Posterior cingulate gyrus (tissue), 11 donors: ENCODE measurements around the gene DNAH14.

Experiments
- DNase-seq, 10 donors: peaks; one replicate each; pipeline versions ENCODE4 v3.0.0 to v3.0.0-alpha.2; 2020 to 2021; ENCODE audit warnings: mixed read lengths in 3 of 10
- intact Hi-C: fragments of 100-400 bp; cut with DNase I; formaldehyde crosslinking; loops from one replicate; pipeline ENCODE4 v1.15.1; 2023

Gene DNAH14

DNA sequence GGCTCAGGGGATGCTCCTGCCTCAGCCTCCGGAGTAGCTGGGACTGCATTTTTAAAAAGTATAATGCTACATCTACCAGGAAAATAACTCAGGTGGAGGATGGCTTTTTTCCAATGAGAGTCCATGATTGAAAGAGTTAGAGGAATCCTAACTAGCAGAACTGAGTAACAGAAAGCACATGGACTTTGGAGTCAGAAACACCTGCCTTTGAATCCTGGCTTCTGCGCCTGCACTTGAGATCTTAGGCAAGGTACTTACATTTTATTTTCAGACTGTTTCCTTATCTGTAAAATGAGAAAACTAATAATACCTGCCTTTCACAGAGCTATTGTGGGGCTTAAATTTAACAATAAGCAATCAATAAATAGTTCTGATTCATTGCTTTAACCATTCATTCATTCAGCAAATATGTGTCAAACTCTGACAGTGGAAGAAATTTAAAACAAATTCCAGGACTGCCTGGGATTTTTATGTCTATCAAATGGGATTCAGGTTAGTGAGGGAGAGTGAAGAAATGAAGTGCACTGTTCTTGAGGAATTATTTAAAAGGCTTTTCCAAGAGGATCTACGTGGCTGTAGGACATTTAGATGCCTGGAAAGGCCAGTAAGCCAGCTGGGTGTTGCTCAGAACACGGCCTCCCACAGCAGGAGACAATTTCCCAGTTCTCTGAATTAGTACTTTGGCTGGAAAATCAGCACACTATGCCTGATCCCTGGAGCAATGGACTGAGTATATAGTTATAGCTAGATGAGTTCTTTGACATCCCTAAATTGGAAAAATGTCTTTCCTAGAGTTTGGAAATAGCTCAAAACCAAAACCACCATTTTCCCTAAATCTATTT lies 511.1 kb downstream of the DNAH14 start:
- intact Hi-C loops = no loop called here
- no peak for DNase-seq

DNA sequence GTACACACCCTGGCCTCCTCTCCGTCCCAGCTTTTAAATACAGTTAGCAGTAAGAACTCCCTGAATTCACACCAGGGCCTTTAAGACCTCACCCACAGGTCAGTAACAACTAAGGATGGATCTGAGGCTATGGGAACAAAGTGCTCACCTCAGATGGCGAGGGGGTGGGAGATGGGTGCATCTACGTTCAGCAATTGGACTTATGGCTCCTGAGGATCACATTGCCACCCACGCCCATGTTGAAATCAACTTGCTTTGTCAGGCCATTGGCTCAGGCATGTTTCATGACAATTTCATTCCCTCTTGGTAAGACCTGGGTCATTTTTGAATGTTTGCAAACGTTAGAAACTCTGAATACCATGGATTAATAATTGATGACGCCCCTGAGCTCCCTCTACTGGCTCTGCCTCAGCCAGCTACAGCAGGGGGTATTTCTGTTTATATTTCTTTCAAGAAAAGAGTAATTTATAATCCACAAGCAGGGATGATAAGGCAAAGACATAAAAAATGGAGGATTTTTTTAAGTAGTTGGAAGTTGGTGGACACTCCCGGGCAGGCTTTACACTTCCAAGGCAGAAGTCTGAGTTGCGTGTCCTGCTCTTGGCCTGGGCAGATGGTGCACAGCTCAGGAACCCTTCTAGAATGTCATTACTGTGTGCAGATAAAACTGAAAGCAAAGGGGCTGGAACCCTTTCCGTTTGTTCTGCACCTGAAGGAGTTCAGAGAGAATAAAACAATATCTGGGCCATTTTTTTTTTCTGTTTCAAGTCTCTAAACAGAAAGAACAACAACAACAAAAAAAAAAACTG lies 512.0 kb downstream of the DNAH14 start:
- intact Hi-C loops = no loop called here
- peak in 1 of 10 donors; percentile 22 for DNase-seq

DNA sequence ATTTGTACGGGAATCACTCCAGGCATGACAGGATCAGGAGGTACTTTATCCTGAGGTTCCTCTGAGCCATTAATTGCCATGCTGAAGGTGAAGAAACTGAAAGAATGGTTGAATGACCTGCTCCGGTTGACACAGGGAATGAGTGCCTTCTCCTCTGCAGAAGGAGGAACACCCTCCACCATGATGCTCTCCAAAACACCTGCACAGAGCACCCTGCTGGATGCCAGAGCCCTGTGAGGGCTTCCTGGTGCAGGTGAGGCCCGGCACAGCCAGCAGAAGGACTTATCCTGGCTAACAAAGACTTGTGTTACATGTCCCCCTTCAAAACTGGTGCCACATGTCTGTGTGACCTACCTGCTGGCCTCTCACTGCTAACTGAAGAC lies 512.6 kb downstream of the DNAH14 start:
- intact Hi-C loops = no loop called here
- DNase-seq = peak in 1 of 10 donors; percentile 46

DNA sequence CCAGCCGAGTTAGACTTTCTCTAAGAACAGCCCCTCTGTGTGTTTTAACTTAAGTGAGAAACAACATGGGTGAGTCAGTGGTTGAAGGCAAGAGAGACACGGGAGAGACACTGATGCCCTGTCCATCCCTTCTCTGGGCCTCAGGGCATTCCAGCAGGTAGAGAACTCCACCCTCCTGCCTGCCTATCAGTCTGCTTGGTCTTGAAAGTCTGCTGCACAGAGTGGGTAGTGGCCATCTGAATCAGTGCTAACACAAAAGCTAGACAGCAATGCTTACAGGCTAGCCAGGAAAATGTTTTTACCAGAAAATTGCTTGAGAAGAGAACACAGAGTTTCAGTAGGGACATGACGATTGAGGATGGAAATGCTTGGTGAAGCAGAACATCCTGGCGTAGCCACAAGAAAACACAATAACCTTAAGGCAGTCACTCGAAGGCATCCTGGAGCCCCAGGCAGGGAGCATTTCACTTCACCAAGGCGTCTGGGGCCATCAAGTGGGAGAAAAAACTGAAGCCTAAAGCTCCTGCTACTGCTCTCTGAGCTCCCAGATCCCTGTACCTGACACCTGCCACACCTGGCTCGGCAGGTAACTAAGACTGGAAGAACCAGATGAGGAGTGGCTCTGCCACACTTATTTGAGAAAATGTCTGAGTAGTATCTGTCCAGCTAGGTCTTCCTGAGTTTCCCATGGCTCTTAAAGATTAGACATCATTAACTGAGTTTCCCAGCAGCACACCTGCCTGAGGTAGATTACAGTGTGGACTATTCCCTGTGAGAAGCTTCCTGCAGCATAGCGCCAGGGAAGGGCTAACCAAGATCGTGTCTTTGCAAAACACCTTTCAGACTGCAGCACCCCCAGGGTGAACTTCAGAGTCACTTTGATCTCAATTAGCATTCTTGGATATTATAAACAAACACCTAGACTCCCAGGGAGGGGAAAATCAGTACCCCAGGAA lies 516.4 kb downstream of the DNAH14 start:
- DNase-seq = peak in 1 of 10 donors; percentile 31

DNA sequence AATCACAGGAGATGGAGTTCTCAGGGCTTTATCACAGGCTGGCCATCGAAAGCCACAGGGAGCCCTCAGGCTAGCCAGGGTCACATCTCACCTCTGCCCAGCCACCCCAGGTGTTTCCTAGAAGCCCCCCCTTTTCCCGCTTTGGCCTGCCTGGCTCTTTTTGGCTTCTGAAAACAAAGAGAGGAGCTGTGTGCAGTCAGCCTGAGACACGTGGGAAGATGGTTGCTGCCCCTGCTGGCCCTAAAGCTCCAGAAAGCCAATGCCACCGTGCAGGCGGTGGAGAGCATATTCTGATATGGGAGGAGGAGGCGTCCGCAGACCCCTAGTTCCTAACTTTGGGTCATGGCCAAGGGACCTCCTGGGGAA lies 517.1 kb downstream of the DNAH14 start:
- DNase-seq = peak in 1 of 10 donors; percentile 47
- intact Hi-C loops = no loop called here

More for the DNA sequence above, 516.4 kb downstream of the DNAH14 start:
- intact Hi-C loops = no loop called here

DNA sequence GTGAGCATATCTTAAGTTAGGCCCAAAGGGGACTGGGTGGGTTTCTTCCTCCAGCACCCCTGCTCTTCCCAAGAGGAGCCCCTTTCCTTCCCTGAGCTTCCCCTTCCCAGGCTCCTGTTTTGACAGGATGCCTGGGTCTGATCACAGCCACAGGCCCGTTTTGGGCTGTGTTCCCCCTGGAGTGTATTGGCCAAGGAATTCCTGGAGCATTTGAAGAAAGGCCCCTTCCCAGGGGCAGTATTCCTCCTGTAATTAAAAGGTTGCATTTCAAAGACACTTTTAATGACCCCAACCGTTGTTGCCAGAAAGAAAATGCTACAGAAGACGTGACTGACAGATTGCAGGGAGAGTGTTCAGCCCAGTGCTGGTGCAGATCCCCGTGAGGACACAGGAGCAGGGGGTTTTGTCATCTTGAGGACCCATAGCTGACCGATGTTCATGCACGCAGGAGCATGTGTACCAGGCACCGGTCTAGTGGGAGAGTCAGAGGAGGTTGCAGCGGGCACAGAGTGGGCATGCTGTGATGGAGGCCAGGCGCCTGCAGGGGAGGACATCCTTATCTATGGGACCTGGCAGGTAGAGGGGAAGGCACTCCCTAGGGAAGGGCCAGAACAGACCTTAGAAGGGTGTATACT lies 517.6 kb downstream of the DNAH14 start:
- DNase-seq = peak in 2 of 10 donors; percentile 30 to 50
- intact Hi-C loops = no loop called here

DNA sequence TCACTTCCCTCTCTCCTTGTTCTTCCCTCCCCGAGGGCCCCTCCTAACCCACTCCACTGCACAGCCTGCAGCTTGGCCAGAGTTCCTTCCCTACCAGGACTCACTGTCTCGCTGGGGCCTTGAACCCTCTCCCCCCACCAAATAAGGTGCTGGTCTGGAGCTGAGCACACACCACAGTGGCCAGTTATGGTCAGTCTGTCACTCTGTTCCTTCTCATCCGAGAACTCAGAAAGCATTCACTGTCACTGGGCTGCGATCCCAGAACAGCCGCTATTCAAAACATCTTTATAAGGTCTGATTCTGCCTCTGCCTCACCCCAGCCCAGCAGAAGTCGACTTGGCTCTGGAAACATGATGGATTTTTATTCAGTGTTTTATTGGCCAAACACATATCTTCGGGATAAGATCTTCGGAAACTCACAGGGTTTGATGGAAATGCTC lies 518.2 kb downstream of the DNAH14 start:
- peak in 7 of 10 donors; percentile 35 to 89 (median 70) for DNase-seq

DNA sequence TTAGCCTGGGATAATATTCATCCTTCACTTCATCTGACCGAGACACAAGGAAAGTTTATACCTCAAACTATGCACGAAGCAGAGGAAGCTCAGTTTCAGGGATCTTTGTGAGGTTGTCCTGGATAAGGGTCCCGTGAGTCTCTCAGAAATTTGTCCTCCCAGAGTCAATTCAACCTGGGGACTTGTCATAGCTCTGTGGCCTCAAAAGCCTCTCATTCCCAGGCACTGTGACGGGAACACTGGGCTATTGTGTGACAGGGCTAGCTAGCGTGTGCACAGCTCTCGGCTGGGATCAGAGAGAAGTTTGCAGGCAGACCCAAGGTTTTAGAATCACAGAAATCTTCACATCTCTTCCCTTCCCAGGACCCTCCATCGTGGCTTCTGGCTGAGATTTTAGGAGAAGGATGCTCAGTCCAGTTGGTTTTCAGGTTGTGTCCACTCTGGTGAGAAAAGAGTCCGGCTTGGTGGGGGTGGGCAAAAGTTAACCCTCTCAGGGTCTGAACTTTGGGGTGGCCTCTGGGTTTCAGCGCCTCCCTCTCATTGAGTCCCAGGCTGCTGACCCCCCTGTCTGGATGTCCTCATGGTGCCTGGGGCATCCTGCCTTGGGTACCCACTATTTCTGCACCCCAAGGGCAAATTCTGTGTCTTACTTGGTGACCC lies 518.8 kb downstream of the DNAH14 start:
- DNase-seq = peak in 6 of 10 donors; percentile 42 to 92 (median 72)
- intact Hi-C loops = no loop called here

More for the DNA sequence above, 518.2 kb downstream of the DNAH14 start:
- intact Hi-C loops = no loop called here
